CD4-positive, alpha-beta T cell treated with Interleukin-6 at 100 ng/mL for 8 hours (primary cell): ENCODE results near the gene IGF2BP1.

ENCODE experiments used
- DNase-seq: peaks from one replicate; pipeline ENCODE4 v3.0.0-alpha.2; 2020; ENCODE audit warnings: mixed read lengths, low spot score

Gene IGF2BP1

GRCh38 chr17:48997103-48997826, at the start of gene IGF2BP1:
IGF2BP1 (plus strand) TSS chr17:48997385; CDS start chr17:48997746, 361 bp downstream.
- DNase-seq = no peak

GRCh38 chr17:48951572-48951971, 45.6 kb upstream of the IGF2BP1 start:
- no peak for DNase-seq

- no peak for DNase-seq
These were observed 44.3 kb upstream of the IGF2BP1 start for GRCh38 chr17:48952904-48953303.

GRCh38 chr17:48954300-48954755, 42.9 kb upstream of the IGF2BP1 start:
- no peak for DNase-seq

GRCh38 chr17:48960834-48961515, 36.2 kb upstream of the IGF2BP1 start:
- no peak for DNase-seq

- no peak for DNase-seq
These were observed 35.5 kb upstream of the IGF2BP1 start for GRCh38 chr17:48961516-48962233.

GRCh38 chr17:48970224-48970623, 27.0 kb upstream of the IGF2BP1 start:
- no peak for DNase-seq

GRCh38 chr17:48970865-48971687, 26.1 kb upstream of the IGF2BP1 start:
- no peak for DNase-seq

- DNase-seq = no peak
These were observed 24.5 kb upstream of the IGF2BP1 start for GRCh38 chr17:48972749-48973097.

GRCh38 chr17:48973806-48974205, 23.4 kb upstream of the IGF2BP1 start:
- no peak for DNase-seq

- DNase-seq = no peak
These were observed 15.2 kb upstream of the IGF2BP1 start for GRCh38 chr17:48981927-48982539.

GRCh38 chr17:48985436-48986245, 11.5 kb upstream of the IGF2BP1 start:
- no peak for DNase-seq

- no peak for DNase-seq
These were observed 8.1 kb upstream of the IGF2BP1 start for GRCh38 chr17:48989100-48989499.

GRCh38 chr17:48990882-48991357, 6.3 kb upstream of the IGF2BP1 start:
- no peak for DNase-seq

- DNase-seq = no peak
These were observed 4.7 kb upstream of the IGF2BP1 start for GRCh38 chr17:48992444-48992843.

GRCh38 chr17:48993305-48993704, 3.9 kb upstream of the IGF2BP1 start:
- DNase-seq = no peak

GRCh38 chr17:48993951-48994350, 3.2 kb upstream of the IGF2BP1 start:
- DNase-seq = no peak

- no peak for DNase-seq
These were observed 2.5 kb upstream of the IGF2BP1 start for GRCh38 chr17:48994549-48995303.

GRCh38 chr17:48995304-48995973, 1.7 kb upstream of the IGF2BP1 start:
- DNase-seq = no peak
